HepG2 (cell line): ENCODE results near the gene ATOSB. TPM values are rescaled to one million over a fixed set of nuclear protein-coding genes. Genes with fewer than 3 reads are reported as not detected.

Source experiments
- AKAP8 ChIP-seq: sonication (generic); formaldehyde crosslinking; IDR thresholded peaks from 2 replicates; pipeline ENCODE4 v1.5.1; 2020; ENCODE audit warnings: mild to moderate bottlenecking, missing genetic modification reagents
- ATF3 ChIP-seq: sonication (generic); formaldehyde crosslinking; IDR thresholded peaks from 2 replicates; pipeline ENCODE4 v1.4.0; 2020; ENCODE audit warnings: missing genetic modification reagents
- DMAP1 ChIP-seq: IDR thresholded peaks from 2 replicates; pipeline ENCODE4 v1.6.1; 2016
- DR1 ChIP-seq: sonication (generic); formaldehyde crosslinking; IDR thresholded peaks from 2 replicates; pipeline ENCODE4 v1.8.0; 2021; ENCODE audit warnings: mild to moderate bottlenecking, missing genetic modification reagents, inconsistent platforms
- FOXA3 ChIP-seq: IDR thresholded peaks from 2 replicates; pipeline ENCODE4 v1.6.1; 2016; ENCODE audit warnings: missing genetic modification reagents, missing compliant biosample characterization
- HMG20B ChIP-seq: conservative IDR thresholded peaks from 2 replicates; pipeline ENCODE4 v1.6.1; 2016; ENCODE audit warnings: missing genetic modification reagents, missing compliant biosample characterization
- NFIC ChIP-seq: IDR thresholded peaks from 2 replicates; pipeline ENCODE4 v1.6.1; 2012; ENCODE audit warnings: mild to moderate bottlenecking, low read length, inconsistent platforms
- NR2F2 ChIP-seq: IDR thresholded peaks from 2 replicates; pipeline ENCODE4 v1.6.1; 2012; ENCODE audit warnings: low read depth, inconsistent platforms, borderline replicate concordance
- RBAK ChIP-seq: sonication (generic); formaldehyde crosslinking; IDR thresholded peaks from 2 replicates; pipeline ENCODE4 v1.5.1; 2020; ENCODE audit warnings: mild to moderate bottlenecking, missing genetic modification reagents
- SIX4 ChIP-seq: sonication (generic); formaldehyde crosslinking; IDR thresholded peaks from 2 replicates; pipeline ENCODE4 v1.4.0; 2020; ENCODE audit warnings: missing genetic modification reagents
- TAF15 ChIP-seq: fragments of 200-400 bp; formaldehyde crosslinking; IDR thresholded peaks from one replicate; pipeline ENCODE4 v1.6.1; 2018; ENCODE audit warnings: mild to moderate bottlenecking, low read depth, low read length; ENCODE audit not compliant: poor library complexity, severe bottlenecking
- ZNF138 ChIP-seq: sonication (generic); formaldehyde crosslinking; IDR thresholded peaks from 2 replicates; pipeline ENCODE4 v1.5.0; 2020; ENCODE audit warnings: mild to moderate bottlenecking, low read depth, missing genetic modification reagents
- ZNF205 ChIP-seq: IDR thresholded peaks from 2 replicates; pipeline ENCODE4 v1.6.1; 2018; ENCODE audit warnings: missing biosample characterization, missing genetic modification reagents
- ZNF207 ChIP-seq: fragments of 450-650 bp; IDR thresholded peaks from 2 replicates; pipeline ENCODE4 v1.6.1; 2016; ENCODE audit warnings: antibody characterized with exemption, borderline replicate concordance
- ZNF430 ChIP-seq: sonication (generic); formaldehyde crosslinking; IDR thresholded peaks from 2 replicates; pipeline ENCODE4 v1.9.0; 2021; ENCODE audit warnings: mild to moderate bottlenecking, missing genetic modification reagents
- ZNF451 ChIP-seq: sonication (generic); formaldehyde crosslinking; IDR thresholded peaks from 2 replicates; pipeline ENCODE4 v1.5.0; 2020; ENCODE audit warnings: mild to moderate bottlenecking, missing genetic modification reagents
- ZNF572 ChIP-seq: sonication (generic); formaldehyde crosslinking; IDR thresholded peaks from 2 replicates; pipeline ENCODE4 v1.5.1; 2020; ENCODE audit warnings: mild to moderate bottlenecking, missing genetic modification reagents
- ZNF597 ChIP-seq: sonication (generic); formaldehyde crosslinking; IDR thresholded peaks from 2 replicates; pipeline ENCODE4 v1.5.0; 2020; ENCODE audit warnings: missing genetic modification reagents
- ZNF598 ChIP-seq: sonication (generic); formaldehyde crosslinking; IDR thresholded peaks from 2 replicates; pipeline ENCODE4 v1.5.1; 2020; ENCODE audit warnings: mild to moderate bottlenecking, missing genetic modification reagents, borderline replicate concordance
- polyA plus RNA-seq, 8 experiments: library from polyadenylated mRNA; depleted of rRNA in 3 of 8; stranded (reverse) in 7 of 8; unstranded in 1 of 8; fragments of >200 nt; fragmentation: Illumina TruSeq in 4 of 8; extraction: Trizol in 4 of 8; gene quantifications; 2 replicates each; pipeline versions ENCODE4 v1.2.1 to v1.2.3, GENCODE V29; 2011 to 2016; ENCODE audit warnings: low read depth in 4 of 8, missing spikeins in 1 of 8, mixed read lengths in 1 of 8; ENCODE audit not compliant: insufficient read depth in 1 of 8
- total RNA-seq, 5 experiments: library from RNA; depleted of rRNA; stranded (reverse); fragments of >200 nt; fragmentation: Illumina TruSeq; extraction: Trizol; gene quantifications; 2 replicates each; pipeline ENCODE4 v1.2.3, GENCODE V29; 2016; ENCODE audit warnings: low read depth in 1 of 5
- TF ChIP-seq, protein P1 (sequence below): conservative IDR thresholded peaks from 2 replicates; pipeline ENCODE4 v1.6.1; 2018; ENCODE audit warnings: missing genetic modification reagents

Gene ATOSB
- total and polyA plus RNA-seq, 2 of the 13 experiments (the other 11 are each of a cell fraction or from before 2014, with no cell fraction given) = 1.9 to 6.4 TPM

DNA sequence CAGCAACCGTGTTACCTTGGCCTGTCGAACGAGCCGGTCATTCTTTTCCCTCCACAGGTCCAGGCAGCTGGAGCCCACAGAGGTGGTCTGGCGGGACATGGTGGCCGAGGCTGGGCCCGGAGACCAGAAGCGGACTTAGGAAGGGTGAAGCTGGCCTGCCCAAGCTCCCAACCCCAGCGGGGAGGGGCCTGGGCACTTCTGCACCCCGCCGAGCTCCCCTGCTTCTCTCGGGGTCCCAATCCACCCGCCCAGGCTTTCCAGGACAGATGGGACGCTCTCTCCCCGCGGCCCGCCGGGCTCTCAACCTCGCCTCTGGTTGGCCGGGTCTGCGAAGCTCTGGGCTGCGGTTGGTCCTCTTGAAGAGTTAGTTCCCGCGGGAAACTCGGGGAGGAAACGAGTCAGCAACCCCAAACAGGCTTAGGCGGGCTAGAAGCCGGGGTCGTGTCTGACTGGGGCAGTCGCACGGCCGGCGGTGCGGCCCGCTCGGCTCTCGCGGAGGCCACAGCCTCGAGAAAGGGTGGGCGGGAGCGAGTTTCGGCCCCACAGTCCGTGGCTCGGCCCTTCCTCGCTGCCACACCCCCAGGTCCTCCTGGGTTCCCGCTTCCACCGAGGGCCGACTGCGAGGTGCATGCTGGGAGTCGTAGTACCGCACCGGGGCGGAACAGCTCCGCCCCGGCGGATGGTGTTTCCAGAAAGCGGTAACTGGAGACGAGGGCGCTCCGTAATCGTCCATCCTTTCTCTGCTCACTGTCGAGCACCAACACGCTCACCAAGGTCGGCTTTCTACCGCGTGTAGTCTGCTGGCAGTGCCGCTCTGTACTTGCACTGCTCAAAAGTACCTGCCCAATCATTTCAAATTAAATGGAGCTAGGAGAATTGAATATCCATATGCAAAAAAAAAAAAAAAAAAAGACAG is 36.0 kb downstream of the ATOSB start, which contains the start of gene FANCG (continued):
- no peak for TF ChIP-seq HMG20B (CRISPR knock-in tag)
- no peak for TF ChIP-seq ZNF207
- TF ChIP-seq ZNF138 (CRISPR knock-in tag) = no peak
- no peak for TF ChIP-seq NFIC
- peak; percentile 79; the same call in 1 of the 2 replicates for TF ChIP-seq DMAP1 (CRISPR knock-in tag)
- no peak; the same call in 1 of the 2 replicates for TF ChIP-seq FOXA3 (CRISPR knock-in tag)
- TF ChIP-seq TAF15 = no peak
- TF ChIP-seq SIX4 (CRISPR knock-in tag) = peak; percentile 85
- TF ChIP-seq NR2F2 = no peak
- TF ChIP-seq ZNF430 = peak; percentile 30; the same call in 1 of the 2 replicates
- TF ChIP-seq DR1 (CRISPR knock-in tag) = peak; percentile 60; the same call in 1 of the 2 replicates
- TF ChIP-seq ZNF572 (CRISPR knock-in tag) = peak; percentile 62; the same call in 1 of the 2 replicates
- TF ChIP-seq ZNF451 (CRISPR knock-in tag) = 0 out of 2 replicates have a peak, but pooled peaks have one; percentile 54
- no peak for TF ChIP-seq ATF3 (CRISPR knock-in tag)
- TF ChIP-seq ZNF205 (CRISPR knock-in tag) = peak; percentile 54; the same call in 1 of the 2 replicates
- TF ChIP-seq RBAK (CRISPR knock-in tag) = no peak
- TF ChIP-seq ZNF598 (CRISPR knock-in tag) = no peak; the same call in 1 of the 2 replicates
- TF ChIP-seq, protein P1, sequence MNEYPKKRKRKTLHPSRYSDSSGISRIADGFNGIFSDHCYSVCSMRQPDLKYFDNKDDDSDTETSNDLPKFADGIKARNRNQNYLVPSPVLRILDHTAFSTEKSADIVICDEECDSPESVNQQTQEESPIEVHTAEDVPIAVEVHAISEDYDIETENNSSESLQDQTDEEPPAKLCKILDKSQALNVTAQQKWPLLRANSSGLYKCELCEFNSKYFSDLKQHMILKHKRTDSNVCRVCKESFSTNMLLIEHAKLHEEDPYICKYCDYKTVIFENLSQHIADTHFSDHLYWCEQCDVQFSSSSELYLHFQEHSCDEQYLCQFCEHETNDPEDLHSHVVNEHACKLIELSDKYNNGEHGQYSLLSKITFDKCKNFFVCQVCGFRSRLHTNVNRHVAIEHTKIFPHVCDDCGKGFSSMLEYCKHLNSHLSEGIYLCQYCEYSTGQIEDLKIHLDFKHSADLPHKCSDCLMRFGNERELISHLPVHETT (CRISPR knock-in tag) = peak; percentile 94
- no peak for TF ChIP-seq ZNF597 (CRISPR knock-in tag)
- no peak for TF ChIP-seq AKAP8 (CRISPR knock-in tag)
